Measurements from ENCODE around the gene UFSP1. TPM values are rescaled to one million over a fixed set of nuclear protein-coding genes. Genes with fewer than 3 reads are reported as not detected.

Gene UFSP1
- total and polyA plus RNA-seq, 2 of the 13 experiments (the other 11 are each of a cell fraction or from before 2014, with no cell fraction given): 0.65 to 3.3 TPM

GRCh38 chr7:100852048-100852872 is 37.3 kb downstream of the UFSP1 start, which contains the start of gene SLC12A9 (continued):
- TF ChIP-seq ZC3H13 (CRISPR knock-in tag; IDR thresholded peaks at IDR 0.05): peak; percentile 25; the same call in 1 of the 2 replicates
- peak; percentile 37 for TF ChIP-seq ZNF292 (CRISPR knock-in tag; IDR thresholded peaks at IDR 0.05; ENCODE audit: borderline replicate concordance, low read depth)
- peak; percentile 98 for TF ChIP-seq MAX (IDR thresholded peaks at IDR 0.05)
- 0 out of 2 replicates have a peak, but pooled peaks have one; percentile 8 for TF ChIP-seq NFKB2 (CRISPR knock-in tag; IDR thresholded peaks at IDR 0.05; ENCODE audit: borderline replicate concordance)
- TF ChIP-seq ZBTB33 (CRISPR knock-in tag; IDR thresholded peaks at IDR 0.05): 0 out of 2 replicates have a peak, but pooled peaks have one; percentile 30
- peak; percentile 80; the same call in 1 of the 2 replicates for TF ChIP-seq ZBTB42 (CRISPR knock-in tag; IDR thresholded peaks at IDR 0.05)
- TF ChIP-seq KLF12 (CRISPR knock-in tag; IDR thresholded peaks at IDR 0.05; ENCODE audit: borderline replicate concordance): peak; percentile 66; the same call in 1 of the 2 replicates
- TF ChIP-seq REXO4 (CRISPR knock-in tag; IDR thresholded peaks at IDR 0.05; ENCODE audit: borderline replicate concordance): no peak
- TF ChIP-seq KMT2A (CRISPR knock-in tag; IDR thresholded peaks at IDR 0.05): 0 out of 2 replicates have a peak, but pooled peaks have one; percentile 14
- no peak for TF ChIP-seq FOSL2 (CRISPR knock-in tag; IDR thresholded peaks at IDR 0.05)
- peak; percentile 62; the same call in 1 of the 2 replicates for TF ChIP-seq ZNF619 (CRISPR knock-in tag; IDR thresholded peaks at IDR 0.05)
- no peak for TF ChIP-seq SP5 (CRISPR knock-in tag; IDR thresholded peaks at IDR 0.05; ENCODE audit: borderline replicate concordance, low read depth)
- no peak for TF ChIP-seq RORA (CRISPR knock-in tag; IDR thresholded peaks at IDR 0.05)
- TF ChIP-seq ZNF274 (CRISPR knock-in tag; IDR thresholded peaks at IDR 0.05): no peak
- TF ChIP-seq ZNF331 (CRISPR knock-in tag; IDR thresholded peaks at IDR 0.05): no peak; the same call in 1 of the 2 replicates
- TF ChIP-seq ZNF44 (CRISPR knock-in tag; IDR thresholded peaks at IDR 0.05): peak; percentile 29; the same call in 1 of the 2 replicates
- TF ChIP-seq ZBTB38 (CRISPR knock-in tag; IDR thresholded peaks at IDR 0.05): peak; percentile 51; the same call in 1 of the 2 replicates
- TF ChIP-seq MAFK (conservative IDR thresholded peaks at IDR 0.05 in 1 of 2, IDR thresholded peaks at IDR 0.05 in 1 of 2; ENCODE audit: low read length in 2 of 2): no peak
- no peak for TF ChIP-seq U2AF2 (IDR thresholded peaks at IDR 0.05; ENCODE audit: low read depth, low read length)
- TF ChIP-seq PHF8 (CRISPR knock-in tag; IDR thresholded peaks at IDR 0.05): peak; percentile 55
- peak; percentile 98 for TF ChIP-seq ZEB1 (IDR thresholded peaks at IDR 0.05; ENCODE audit: insufficient replicate concordance, low read depth)
- TF ChIP-seq ZFP36L2 (CRISPR knock-in tag; IDR thresholded peaks at IDR 0.05): no peak
- TF ChIP-seq PHF21A (CRISPR knock-in tag; IDR thresholded peaks at IDR 0.05): peak; percentile 54; the same call in 1 of the 2 replicates
- TF ChIP-seq RBFOX2 (IDR thresholded peaks at IDR 0.05; ENCODE audit: low read depth, low read length): peak; percentile 76
- peak; percentile 99 for TF ChIP-seq MXD4 (CRISPR knock-in tag; IDR thresholded peaks at IDR 0.05)
- TF ChIP-seq ZNF547 (CRISPR knock-in tag; IDR thresholded peaks at IDR 0.05): peak; percentile 72
- 0 out of 2 replicates have a peak, but pooled peaks have one; percentile 42 for TF ChIP-seq ZNF570 (CRISPR knock-in tag; IDR thresholded peaks at IDR 0.05; ENCODE audit: borderline replicate concordance)

Measured in HepG2 (cell line).